Right lobe of liver (tissue), 4 donors: ENCODE measurements around the gene METTL2A.
"Not testable (repeated sequence)": the region's sequence is repeated elsewhere in the genome, so short reads cannot be mapped to it uniquely, and the experiment has no call there.

Experiments
- POLR2A ChIP-seq: fragments of 450-650 bp; IDR thresholded peaks from one replicate; pipeline ENCODE4 v1.6.1; 2017; ENCODE audit warnings: antibody characterized with exemption, mild to moderate bottlenecking
- TF ChIP-seq, protein P1 (sequence below), 4 donors: fragments of 200-600 bp in 3 of 4; fragments of 450-650 bp in 1 of 4; IDR thresholded peaks; one replicate each; pipeline versions ENCODE4 v1.5.1 to v1.8.0; 2016 to 2022; ENCODE audit warnings: antibody characterized with exemption in 4 of 4, mild to moderate bottlenecking in 2 of 4
- donor health status: DM: no; HTN: no; CAD: no.
- donor health status: DM: no; HTN: no; CAD: no.
- donor health status: DM: no; HTN: yes; CAD: no.

DNA sequence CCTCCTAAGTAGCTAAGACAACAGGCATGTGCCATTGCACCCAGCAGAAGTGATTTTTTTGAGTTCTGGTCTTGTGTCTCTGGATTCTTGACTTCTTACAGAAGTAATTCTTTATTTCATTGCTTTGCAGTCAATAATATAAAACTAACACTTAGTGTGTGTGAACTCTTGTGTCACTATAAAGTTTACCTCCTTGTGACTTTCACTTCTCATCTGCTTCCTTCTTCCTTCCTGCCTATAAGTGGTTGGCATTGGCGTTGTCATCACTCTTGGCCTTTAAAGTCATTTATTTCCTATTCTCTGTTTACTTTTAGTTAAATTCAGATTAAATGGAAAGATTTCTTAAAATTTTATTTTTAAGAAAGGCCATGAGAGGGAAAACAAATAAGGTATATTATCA lies 67.3 kb downstream of the METTL2A start:
- TF ChIP-seq, protein P1, sequence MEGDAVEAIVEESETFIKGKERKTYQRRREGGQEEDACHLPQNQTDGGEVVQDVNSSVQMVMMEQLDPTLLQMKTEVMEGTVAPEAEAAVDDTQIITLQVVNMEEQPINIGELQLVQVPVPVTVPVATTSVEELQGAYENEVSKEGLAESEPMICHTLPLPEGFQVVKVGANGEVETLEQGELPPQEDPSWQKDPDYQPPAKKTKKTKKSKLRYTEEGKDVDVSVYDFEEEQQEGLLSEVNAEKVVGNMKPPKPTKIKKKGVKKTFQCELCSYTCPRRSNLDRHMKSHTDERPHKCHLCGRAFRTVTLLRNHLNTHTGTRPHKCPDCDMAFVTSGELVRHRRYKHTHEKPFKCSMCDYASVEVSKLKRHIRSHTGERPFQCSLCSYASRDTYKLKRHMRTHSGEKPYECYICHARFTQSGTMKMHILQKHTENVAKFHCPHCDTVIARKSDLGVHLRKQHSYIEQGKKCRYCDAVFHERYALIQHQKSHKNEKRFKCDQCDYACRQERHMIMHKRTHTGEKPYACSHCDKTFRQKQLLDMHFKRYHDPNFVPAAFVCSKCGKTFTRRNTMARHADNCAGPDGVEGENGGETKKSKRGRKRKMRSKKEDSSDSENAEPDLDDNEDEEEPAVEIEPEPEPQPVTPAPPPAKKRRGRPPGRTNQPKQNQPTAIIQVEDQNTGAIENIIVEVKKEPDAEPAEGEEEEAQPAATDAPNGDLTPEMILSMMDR (IDR thresholded peaks at IDR 0.05) = not testable (repeated sequence)
- not testable (repeated sequence) for TF ChIP-seq POLR2A
